A549 (cell line): ENCODE data around the gene C2CD3.
"Not testable (repeated sequence)": the region's sequence is repeated elsewhere in the genome, so short reads cannot be mapped to it uniquely, and the experiment has no call there.

Experiments used
- CBX2 ChIP-seq: fragments of 200-600 bp; sonication (generic); IDR thresholded peaks from 2 replicates; pipeline ENCODE4 v1.6.1; 2016; ENCODE audit warnings: low read depth, mild to moderate bottlenecking, borderline replicate concordance
- CTCF ChIP-seq: fragments of >200 bp; sonication (Bioruptor Twin); formaldehyde crosslinking; IDR thresholded peaks from 3 replicates; pipeline ENCODE4 v1.5.1; 2016
- HMGXB4 ChIP-seq: fragments of 250-450 bp; sonication (Bioruptor Pico); IDR thresholded peaks from 2 replicates; pipeline ENCODE4 v1.5.0; 2021; ENCODE audit warnings: mild to moderate bottlenecking, moderate library complexity, borderline replicate concordance
- MAFK ChIP-seq: fragments of 450-650 bp; IDR thresholded peaks from 2 replicates; pipeline ENCODE4 v1.6.1; 2014; ENCODE audit not compliant: partially characterized antibody
- NR3C1 ChIP-seq: fragments of >200 bp; sonication (Bioruptor Twin); formaldehyde crosslinking; IDR thresholded peaks from 3 replicates; pipeline ENCODE4 v1.6.1; 2017
- POLR2A ChIP-seq: IDR thresholded peaks from 2 replicates; pipeline ENCODE4 v1.6.1; 2012; ENCODE audit warnings: mild to moderate bottlenecking, low read length
- POLR2AphosphoS2 ChIP-seq: conservative IDR thresholded peaks from 2 replicates; pipeline ENCODE4 v1.6.1; 2012; ENCODE audit warnings: low read length, improper control_type of control experiment, inconsistent platforms
- RAD21 ChIP-seq, 2 experiments: fragments of >200 bp in 1 of 2; sonication (Bioruptor Twin) in 1 of 2; formaldehyde crosslinking in 1 of 2; IDR thresholded peaks in 1 of 2; conservative IDR thresholded peaks in 1 of 2; 2 replicates in 1 of 2; 3 replicates in 1 of 2; pipeline ENCODE4 v1.6.1; 2012 to 2018; ENCODE audit warnings: inconsistent platforms in 1 of 2
- USF2 ChIP-seq: fragments of 450-650 bp; IDR thresholded peaks from 2 replicates; pipeline ENCODE4 v1.6.1; 2014; ENCODE audit warnings: antibody characterized with exemption
- ZFP36 ChIP-seq: fragments of 450-650 bp; IDR thresholded peaks from 2 replicates; pipeline ENCODE4 v1.6.1; 2014; ENCODE audit warnings: borderline replicate concordance; ENCODE audit not compliant: partially characterized antibody
- ZSCAN20 ChIP-seq: fragments of 250-450 bp; sonication (Bioruptor Pico); IDR thresholded peaks from 2 replicates; pipeline ENCODE4 v1.8.0; 2022; ENCODE audit warnings: mild to moderate bottlenecking, moderate library complexity

- TF ChIP-seq CTCF; CBX2; RAD21 (conservative IDR thresholded peaks at IDR 0.05 in 1 of 2, IDR thresholded peaks at IDR 0.05 in 1 of 2); POLR2AphosphoS2; NR3C1; POLR2A; HMGXB4 (CRISPR knock-in tag); USF2; MAFK; ZFP36; ZSCAN20: not testable (repeated sequence)
Observed at GRCh38 chr11:74129121-74129520, 41.7 kb downstream of the C2CD3 start.
